HG03103 (cell line): Measurements from ENCODE around the gene ZNF804B.

Source experiments
- ATAC-seq: cut with Tn5 transposase; IDR thresholded peaks from one replicate; pipeline ENCODE4 v1.9.1; 2021; ENCODE audit warnings: low read depth; ENCODE audit not compliant: unreplicated experiment

The ZNF804B gene

DNA sequence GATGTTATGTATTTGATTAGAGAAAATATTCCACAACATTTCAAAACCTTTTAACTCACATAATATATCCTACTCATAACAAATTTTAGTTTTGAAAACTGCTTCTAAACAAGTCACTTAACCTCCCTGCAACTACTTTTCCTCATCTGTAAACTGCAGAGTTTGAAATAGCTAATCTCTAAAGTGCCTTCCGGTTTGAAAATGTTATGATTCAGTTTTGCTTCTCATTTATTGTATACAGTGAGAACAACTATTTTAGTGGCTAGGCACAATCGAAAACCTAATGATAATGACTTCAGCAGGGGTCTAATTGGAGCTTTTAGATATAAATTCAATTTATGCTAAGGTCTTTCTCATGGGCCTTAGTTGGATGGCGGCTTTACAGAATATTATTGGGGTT is 66.7 kb downstream of the ZNF804B start:
- no peak for ATAC-seq

DNA sequence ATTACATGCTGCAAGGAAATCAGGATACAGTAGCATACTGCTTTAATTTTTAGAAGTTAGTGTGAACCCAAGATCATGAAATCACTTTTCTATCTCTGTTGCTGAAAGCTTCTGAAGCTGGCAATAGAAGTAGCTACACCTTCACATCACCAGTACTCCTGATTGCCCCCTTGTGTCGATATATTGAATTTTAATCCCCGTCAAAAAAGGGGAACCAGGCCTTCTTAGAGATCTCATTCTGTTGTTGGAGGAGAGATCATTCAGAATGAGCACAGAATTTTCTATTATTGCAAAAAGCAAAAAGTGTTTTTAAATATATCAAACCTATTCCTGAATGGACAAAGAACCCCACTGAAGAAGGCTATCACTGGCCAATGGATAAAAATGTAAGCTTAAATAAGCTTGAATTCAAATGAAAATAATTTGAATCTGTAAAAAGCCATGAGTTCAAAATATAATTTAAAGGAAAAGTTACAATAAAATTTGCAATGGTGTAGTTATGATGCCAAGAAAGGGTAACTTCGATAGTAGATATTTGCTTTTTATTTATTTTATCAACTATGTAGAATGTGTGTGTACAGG is 75.7 kb downstream of the ZNF804B start:
- ATAC-seq, result peak; percentile 87

DNA sequence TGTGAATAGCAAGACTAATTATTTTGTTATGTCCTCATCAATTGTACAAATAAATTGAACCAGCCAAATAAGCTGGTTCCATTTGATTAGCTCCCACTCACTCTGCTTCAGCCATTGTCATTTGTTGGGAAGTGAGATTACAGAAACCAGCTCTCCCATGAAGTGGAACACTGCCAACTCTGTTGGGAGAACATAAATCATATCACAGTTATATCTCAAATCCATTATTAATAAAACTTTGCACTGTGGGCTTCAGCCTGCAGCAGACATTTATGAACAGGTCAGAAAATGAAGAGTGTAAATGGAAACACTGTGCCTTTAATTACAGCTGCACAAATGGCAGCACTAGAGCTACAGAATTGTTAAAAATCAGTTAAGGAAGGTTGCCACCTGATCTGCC is 82.7 kb downstream of the ZNF804B start:
- no peak for ATAC-seq

DNA sequence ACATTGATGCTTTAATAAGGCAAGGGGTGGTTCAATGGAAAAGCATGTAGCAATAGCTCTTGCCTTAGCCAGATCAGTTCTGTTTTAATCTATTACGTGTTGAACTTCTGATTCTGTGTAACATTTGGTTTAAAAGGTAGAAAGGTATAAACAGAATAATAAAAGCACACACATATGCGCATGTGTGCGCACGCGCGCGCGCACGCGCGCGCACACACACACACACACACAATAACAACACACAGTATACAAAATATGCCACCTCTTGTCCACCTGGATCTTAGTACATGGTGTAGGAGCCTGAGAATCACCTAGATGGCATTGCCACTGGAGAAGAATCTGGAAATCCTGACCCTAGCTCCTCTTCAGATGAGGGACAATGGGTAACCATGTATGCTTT is 85.6 kb downstream of the ZNF804B start:
- ATAC-seq, result no peak

DNA sequence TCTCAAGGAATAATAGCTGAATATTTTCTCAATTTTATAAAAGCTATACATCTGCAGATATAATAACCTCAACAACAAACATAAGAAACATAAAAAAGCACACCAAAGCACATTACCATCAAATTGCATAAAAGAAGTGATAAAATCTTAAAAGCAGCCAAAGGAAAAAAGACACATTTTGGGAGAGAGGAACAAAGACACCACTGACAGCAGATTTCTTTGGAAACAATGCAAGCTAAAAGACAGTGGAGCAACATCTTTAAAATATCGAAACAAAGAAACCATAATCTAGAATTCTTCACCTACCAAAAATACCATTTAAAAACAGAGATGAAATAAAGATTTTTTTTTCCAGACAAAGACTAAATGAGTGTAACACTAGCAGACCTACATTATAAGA is 91.7 kb downstream of the ZNF804B start:
- ATAC-seq, result no peak

DNA sequence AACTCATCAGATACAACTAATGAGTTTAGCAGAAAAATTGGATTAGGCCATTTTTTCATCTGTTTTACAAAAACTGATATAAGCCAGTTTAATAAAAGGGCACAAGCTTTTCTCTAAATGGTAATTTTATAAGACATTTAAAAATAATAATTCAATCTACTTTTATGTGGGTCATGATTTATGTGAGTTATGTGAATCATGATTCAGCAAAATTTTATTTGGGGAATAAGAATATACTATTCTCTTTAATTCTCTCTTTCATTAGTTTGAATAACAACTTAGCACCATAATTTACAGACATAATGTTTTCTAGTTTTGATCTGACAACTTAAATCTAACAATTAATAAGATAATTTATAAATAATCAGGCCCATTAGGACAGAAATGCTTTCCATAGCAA is 99.8 kb downstream of the ZNF804B start:
- no peak for ATAC-seq

DNA sequence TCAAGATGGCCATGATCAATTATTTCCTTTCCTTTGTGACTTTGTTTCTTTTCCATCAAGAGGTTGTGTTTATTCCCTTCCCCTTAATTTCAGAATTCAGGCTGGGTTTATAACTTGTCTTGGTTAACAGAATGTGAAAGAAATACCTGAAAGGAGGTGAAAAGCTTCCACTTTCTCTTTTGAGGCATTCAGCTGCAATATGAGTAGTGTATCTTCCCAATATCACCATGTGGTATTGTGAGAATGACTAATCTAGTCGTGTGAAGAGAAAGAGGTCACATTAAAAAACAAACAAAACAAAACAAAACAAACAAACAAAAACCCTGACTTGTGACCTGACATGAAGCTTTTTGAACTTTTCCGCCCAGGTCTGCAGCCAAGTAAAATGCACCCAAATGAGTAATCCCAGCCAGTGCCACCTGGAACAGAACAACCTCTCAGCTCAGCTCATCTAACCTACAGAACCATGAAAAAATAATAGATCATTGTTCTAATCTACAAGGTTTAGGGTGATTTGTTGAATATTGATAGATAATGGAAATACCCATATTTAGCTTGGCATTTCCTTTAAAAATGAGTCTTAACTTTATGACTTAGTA is 106.9 kb downstream of the ZNF804B start:
- ATAC-seq, result no peak

DNA sequence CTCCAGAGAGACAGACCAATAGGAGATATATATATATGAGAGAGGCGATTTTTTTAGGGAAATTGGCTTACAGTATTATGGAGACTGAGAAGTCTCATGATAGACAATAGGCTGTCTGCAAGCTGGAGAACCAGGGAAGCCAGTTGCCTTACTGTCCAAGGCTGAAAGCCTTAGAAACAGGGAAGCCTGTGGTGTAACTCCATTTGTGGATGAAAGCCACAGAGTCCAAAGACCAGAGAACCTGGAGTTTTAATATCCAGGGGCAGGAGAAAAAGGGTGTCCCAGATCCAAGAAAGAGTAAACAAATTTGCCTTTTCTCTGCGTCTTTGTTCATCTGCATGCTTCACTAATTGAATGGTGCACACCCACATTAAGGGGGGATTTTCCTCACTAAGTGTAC is 107.7 kb downstream of the ZNF804B start:
- no peak for ATAC-seq

DNA sequence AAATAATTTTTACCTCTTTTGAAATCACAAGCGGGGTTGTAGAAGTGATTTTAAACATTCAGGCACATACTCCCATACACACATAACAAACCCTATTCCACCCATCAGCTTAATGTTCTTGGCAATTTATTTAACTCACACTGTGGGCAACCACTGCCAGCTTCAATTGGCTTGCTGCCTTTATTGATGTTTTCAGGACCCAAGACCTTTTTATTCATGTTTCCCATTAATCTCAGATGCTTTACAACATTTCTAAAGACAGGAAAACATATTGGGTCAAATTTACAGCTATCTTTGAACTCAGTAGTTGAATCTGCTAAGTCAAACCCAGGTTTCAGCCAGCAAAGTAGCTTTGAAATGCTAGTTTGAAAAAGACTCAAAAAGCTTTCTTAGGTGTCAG is 109.0 kb downstream of the ZNF804B start:
- ATAC-seq, result no peak

DNA sequence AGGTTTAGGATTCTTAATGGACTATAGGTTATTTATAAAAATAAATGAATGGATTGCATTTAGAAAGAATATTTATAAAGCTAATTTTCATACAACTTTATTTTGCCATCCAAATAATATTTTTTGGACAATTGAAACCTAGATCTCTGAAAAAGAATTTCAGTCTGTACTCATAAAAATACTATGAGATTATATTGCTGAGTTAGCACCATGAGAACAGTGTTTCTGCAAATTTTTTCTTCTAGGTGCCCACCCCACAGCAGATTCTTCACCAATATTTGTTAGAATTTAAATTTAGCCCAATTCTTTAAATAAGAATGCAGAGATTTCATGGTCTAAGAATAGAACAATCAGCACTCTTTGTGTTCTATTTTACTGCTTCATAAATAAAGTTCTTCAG is 121.6 kb downstream of the ZNF804B start:
- ATAC-seq, result no peak

DNA sequence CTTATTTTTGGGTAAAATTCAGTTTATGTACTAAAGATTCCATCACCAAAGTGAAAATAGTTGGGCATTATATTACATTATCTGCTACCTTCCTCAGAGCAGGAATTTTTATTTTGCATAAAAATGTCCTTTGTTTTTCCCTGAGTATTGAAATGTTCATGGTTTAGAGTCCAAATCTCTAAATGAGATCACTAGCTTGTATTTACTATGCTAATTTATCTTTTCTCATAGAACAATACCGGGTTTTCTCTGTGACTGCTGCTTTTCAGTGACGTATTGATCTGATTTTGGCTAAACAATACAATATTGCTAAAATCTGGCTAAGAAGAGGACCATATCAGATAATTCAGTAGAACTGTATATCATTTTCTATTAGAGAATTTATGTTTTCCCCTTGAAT is 125.6 kb downstream of the ZNF804B start:
- no peak for ATAC-seq

DNA sequence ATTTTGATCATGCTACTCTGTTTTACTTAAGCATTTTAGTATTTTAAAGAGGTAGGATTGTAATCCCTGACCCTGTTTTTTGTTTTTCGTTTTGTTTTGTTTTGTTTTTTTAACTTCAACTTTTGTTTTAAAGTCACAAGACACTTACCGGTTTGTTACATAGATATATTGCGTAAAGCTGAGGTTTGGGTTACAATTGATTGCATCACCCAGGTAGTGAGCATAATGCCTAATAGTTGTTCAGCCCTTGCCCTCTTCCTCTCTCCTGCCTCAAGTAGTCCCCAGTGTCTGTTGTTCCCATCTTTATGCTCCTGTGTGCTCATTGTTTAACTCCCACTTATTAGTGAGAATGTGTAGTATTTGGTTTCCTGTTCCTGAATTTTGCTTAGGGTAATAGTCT is 129.2 kb downstream of the ZNF804B start:
- ATAC-seq, result no peak

DNA sequence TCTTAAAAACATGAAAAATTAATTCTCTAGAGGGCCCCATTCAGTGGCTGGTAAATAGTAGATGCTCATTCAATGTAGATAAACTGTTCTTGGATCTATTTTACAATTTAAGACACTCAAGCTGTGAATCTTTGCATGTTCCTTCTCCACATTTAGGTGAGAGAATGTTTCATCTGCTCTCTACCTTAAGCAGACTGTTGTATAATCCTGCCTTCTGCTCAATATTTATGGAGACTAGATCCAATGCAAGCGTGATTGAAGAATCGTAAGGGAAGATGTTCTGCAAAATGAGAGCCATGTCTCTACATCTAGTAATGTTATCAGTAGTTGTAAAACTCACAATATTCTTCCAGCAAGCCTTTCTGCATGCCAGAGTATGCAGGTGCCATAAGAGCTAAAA is 151.0 kb downstream of the ZNF804B start:
- ATAC-seq, result no peak

DNA sequence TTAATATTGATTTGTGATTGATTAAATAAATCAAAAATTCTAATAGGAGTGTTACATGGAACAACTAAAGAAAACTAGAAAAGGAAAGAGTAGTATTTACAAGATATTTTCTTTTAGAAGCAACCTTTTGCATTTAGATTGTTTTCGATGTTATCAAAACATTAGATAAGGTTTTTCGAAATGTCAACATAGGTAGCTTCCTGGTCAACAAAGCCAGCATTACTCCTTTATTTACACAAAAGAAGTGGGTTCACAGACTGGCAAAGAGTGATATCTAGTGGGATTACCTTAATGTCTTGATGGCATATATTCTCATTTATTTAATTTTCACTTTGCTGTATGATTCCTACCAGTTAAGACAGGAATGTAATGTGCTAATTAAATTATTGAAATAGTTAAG is 153.4 kb downstream of the ZNF804B start:
- no peak for ATAC-seq

DNA sequence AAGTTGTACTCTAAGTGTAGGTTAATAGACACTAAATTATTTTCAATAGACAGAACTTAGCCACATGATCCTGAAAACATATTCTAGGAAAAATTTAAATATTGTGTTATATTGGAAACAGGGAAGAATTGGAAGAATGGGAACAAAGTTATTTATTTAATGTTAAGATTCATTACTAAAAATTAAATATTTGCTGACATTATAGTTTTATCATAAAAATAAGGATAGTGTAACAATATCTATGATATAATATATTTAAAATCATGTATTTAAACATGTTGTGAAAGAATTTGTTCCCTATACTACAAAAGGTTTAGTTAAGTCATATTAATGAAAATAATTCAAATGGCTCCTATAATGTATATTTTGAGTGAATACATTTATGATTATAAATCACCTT is 156.1 kb downstream of the ZNF804B start:
- ATAC-seq, result no peak

DNA sequence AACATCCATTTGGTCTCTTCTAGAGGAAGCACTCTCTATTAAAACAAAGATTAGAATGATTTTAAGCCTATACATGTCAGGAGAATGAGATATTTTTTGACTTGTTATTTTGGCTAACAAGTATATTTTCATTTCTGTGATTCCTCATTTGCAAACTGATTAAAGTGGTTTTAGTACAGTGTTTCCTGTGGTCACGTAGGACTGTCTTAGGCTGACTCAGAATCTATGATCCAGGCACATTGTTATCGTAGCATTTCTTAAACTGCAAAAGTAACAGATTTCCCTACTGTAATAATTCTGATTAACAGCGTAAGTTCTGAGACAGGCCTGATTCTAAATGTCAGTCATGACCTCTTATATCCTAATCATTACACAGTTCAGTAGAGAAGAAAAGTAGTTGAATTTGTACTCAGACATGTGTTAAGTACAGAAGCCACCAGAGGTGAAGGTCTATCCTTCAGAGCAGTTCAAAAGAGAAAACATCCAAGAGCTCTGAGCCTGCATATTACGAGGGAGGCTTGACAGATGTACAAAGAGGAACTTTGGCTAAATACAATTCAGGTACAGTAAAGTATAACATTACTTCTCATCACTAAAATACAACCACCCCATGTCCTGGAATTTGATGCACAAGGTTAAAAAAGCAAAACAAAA is 160.1 kb downstream of the ZNF804B start:
- ATAC-seq, result no peak

DNA sequence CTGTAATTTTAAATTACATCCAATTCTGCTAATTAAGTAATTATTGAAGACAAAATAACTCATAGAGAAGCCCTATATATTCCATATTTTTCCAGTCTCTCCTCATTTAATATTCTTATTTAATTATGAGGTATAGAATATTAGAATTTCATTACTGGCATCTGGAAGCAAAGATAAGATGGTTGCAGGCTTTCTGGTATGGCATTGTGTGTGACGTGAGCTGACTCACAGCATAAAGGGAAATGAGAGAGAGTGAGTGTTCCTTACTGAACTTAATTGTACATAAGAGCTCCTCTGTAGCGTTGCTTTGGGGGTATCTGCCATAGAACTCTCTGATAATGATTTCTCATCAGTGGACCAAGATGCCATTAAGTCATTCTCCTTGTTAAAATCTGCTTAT is 163.4 kb downstream of the ZNF804B start:
- no peak for ATAC-seq

DNA sequence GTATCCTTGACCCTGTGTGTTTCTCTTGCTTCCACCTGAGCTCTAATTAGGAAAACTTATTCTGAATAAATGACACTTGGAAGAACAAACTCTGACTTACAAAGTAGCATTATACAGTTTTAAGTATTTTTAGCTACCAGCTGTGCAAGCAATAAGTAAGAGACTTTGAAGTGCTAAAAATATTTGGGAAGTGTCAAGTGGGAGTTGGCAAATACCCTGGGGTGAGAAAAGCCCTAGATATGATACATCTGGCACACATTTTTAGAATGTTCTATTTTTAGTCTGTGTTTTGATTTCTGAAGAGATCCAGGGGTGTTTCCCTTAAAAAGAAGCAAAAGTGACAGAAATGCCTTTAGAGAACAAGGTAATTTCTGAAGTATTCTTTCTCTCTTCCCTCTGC is 168.8 kb downstream of the ZNF804B start:
- ATAC-seq, result no peak

DNA sequence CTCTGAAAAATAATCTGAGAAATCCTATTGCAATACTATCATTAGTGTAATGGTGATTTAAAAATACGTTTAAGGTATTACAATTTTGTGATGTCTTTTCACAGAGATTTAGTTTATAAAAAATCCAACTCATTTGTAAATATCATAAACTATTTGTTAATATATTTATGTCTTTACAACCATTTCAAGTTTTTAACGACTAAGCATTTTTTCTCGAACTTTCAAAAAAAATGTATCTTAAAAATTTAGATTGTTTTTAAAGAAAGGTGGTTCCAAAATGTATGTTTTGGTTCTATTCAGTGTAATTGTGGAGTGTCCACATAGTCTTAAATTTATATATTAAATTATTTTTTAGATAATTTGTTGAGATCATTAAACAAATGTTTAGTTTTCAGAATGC is 170.2 kb downstream of the ZNF804B start:
- ATAC-seq, result no peak

DNA sequence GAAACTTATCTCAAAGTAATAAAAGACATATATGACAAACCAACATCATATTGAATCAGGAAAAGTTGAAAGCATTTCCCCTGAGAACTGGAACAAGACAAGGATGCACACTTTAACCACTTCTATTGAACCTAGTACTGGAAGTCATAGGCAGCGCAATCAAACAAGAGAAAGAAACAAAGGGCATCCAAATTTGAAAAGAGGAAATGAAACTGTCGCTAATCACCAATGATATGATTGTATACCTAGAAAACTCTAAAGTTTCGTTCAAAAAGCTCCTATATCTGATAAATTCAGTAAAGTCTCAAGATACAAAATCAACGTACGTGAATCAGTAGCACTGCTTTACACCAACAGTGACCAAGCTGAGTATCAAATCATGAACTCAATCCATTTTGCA is 173.8 kb downstream of the ZNF804B start:
- ATAC-seq, result no peak

DNA sequence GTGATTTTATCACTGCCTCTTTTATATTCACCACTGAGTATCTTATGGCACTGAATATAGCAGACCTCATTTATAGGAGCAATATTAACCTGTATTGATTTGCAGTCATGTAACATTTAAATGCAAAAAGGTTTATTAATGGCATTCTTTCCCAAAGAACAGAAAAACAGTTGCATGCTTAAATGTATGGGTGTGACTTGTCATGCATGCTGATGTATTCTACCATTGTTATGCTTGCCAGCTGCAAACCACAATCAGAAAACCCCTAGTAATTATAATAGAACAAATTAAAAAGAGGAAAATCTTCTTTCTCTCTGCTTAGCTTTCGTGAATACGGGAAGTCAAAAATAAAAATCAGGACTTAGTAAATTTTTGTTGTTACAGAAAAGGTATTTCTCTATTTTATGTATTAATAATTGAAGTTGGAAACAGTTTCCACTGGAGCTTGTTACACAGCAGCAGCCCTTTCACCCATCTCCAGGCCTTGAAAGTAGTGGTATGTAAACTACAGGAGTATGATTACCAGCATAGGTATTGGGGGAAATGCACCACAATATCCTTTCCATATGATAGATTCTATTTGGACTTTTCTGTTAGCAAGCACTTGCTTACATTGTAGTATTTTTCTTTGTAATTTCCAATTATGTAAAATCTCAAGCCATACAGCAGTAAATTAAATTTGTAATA is 183.5 kb downstream of the ZNF804B start:
- no peak for ATAC-seq

DNA sequence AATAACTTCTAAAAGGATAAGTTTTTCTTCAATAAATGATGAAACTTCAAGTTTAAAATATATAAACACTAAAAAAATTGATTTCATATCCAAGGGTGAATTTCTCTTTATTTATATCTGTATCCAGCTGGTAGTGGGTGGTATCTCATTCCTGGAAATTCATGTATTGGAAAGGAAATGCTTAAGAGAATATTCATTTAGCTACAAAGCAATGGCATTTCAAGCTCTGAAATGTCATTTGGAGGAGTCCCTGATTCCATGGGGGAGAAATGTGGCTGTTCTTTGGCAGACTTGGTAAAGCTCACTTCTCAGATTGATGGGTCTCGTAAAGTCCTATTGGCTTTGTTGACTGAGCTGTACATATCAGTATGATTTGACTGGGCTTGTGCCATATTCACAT is 192.3 kb downstream of the ZNF804B start:
- ATAC-seq, result no peak
